G401.6 (cell line): ENCODE results near the gene OTOG.

Experiments
- FAIRE-seq: peaks from 2 replicates; lab custom pipeline; 2012; peaks lifted over from hg19 to GRCh38; lab: Jason Lieb, UNC

The OTOG gene

DNA sequence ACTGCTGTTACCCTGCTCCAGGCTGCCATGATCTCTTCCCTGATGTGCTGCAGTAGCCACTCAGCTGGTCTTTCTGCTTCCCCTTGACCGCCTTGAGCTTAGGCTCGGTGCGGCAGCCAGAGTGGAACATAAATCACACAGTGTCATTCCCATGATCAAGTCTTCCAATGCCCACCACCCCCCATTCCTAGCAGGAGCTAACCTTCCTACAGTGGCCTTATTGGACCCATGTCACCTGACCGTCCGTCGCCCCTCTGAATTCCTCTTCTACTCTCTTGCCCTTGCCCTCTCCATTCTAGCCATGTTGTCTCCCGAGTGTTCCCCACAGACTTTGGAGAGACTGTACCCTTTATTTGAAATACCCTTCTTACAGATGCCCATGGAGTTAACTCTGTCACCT, 43.4 kb downstream of the OTOG start:
- FAIRE-seq, result no peak

DNA sequence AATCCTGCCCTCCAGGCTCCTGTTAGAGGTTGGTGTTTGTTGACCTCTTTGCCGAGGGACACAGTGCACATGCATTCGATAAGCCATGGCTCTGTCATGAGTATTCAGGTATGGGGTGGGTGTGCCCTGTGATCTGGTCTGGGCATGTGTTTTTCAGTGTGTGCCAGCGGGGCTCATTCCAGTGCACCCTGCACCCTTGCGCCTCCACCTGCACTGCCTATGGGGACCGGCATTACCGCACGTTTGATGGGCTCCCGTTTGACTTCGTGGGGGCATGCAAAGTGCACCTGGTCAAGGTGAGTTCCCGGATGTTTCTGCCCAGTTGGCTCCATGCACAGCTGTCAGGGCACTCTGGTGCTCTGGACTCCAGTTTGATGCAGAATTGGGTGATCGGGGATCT, 44.2 kb downstream of the OTOG start:
- FAIRE-seq, result no peak

DNA sequence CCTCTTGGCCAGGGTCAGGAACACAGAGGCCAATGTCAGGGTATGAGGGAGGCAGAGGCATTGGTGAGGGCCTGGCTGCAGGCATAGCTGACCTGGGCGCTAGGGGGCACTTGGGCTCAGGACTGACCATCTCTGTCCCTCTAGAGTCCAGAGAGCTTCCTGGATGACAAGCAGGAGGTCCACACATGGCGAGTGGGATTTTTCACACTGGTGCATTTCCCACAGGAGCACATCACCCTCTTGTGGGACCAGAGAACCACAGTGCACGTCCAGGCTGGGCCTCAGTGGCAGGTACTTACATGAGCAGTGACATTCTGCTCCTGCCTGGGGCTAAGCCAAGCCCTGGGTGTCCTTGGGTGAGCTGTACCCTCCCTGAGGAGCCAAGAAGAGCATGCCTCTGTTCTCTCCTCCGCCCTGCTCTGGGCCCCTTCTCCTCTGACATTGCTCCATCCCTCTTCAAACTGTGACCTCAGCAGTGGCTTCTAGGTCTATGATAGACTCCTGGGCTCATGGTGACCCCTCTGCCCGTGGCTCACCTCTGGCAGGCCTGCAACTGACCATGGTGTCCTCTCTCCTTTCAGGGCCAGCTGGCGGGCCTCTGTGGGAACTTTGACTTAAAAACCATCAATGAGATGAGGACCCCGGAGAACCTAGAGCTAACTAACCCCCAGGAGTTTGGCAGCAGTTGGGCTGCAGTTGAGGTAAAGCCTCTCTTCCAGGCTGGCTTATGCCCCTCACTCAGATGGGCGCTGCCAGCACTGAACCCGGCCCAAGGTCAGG, 46.6 kb downstream of the OTOG start:
- FAIRE-seq, result no peak

DNA sequence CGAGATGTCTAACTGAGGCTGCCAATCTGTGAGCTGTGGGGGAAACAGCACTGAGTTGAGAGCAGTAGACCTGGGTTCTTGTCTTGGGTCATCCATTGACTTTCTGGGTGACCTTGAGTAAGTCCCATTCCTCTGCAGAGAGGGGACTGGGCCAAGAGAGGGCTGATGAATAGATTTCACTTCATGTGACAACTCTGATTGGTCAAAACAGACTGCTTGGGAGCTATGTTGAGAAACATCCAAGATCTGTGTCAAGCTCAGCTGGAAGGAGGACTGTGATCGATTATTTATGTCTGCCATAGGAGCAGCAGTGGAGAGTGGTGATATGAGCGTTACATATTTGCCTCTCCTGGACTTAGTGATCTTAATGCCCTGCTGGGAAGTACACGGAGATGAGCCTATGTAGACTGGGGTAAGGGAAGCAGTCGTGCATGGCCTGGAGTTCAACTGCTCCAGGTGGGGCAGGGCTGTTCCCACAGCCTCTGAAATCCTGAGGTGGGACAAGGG, 47.7 kb downstream of the OTOG start:
- FAIRE-seq, result no peak

GRCh38 chr11:17595526-17596309, 48.7 kb downstream of the OTOG start:
- FAIRE-seq, result no peak

DNA sequence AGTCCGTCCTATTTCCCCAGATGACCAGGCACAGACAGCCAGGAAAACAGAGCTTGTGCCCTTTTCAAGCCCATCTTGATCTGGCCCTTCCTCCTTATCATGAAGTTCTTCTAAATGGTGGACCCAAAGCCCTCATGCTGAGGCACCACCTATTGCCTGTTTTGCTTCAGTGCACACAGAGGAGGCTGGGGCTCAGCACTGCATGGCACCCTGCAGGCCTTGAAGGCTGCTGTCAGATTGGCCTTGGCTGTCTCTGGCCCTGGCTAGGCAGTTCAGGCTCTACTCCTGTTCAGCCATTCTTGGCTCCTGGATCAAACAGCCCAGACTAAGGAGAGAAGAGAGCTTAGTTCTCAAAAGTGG, 49.2 kb downstream of the OTOG start:
- no peak for FAIRE-seq

- no peak for FAIRE-seq
Observed at GRCh38 chr11:17596711-17597110, 49.7 kb downstream of the OTOG start.

- no peak for FAIRE-seq
Observed at GRCh38 chr11:17597770-17598169, 50.7 kb downstream of the OTOG start.

DNA sequence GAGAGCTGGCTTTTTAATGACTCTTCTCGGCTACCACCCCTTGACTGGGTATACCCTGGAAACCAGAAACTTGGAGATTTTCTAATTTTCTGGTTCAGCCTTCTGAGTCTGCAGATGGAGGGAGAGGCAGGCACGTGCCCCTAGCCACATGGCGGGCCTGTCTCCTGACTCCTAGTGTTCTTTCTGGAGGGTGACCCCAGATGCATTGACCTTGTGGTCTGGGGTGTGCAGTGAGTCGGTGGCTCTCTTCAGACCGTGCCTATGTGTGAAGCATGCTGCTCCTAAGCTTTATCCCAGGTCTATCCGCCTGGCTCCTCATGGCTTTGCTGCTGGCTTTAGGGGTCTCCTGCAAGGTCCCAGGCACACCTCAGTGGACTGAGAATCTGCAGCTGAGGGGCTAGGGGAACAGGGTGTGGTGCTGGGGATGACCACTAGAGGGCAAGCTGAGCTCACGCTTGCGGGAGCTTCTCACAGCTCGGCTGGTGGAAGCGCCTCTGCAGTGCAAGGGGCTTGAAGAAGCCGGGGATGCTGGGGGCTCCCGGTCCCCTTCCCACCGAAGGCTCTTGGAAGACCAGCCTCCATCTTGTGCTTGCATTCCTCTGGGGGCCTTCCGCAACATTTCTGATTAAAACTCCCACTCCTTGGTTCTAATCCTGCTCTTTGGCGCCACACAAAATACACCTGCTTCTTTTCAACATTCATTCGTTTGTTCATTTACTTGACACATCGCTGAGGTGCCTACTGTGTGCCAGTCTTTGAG, 51.8 kb downstream of the OTOG start:
- FAIRE-seq, result no peak

DNA sequence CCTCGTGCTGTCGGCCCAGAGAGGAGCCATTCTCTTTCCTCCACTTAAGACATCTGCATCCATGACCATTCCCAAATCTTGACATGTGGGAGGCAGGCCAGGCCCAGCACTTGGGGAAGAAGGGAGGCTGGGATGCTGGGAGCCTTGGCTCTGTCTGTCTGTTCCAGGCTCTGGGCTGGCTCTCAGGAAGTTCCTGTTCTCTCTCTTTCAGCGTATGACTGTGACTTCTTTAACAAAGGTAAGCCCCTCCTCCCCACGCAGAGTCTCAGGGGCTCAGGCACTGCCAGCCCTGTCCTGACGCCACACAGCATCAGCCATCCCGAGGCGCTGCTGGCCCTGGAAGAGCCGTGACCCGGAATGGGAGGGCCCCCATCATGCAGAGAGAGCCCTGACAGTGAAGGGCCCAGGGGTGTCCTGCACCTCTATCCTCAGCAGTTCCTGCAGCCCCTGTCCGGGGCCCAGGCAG, 52.4 kb downstream of the OTOG start:
- FAIRE-seq, result no peak

DNA sequence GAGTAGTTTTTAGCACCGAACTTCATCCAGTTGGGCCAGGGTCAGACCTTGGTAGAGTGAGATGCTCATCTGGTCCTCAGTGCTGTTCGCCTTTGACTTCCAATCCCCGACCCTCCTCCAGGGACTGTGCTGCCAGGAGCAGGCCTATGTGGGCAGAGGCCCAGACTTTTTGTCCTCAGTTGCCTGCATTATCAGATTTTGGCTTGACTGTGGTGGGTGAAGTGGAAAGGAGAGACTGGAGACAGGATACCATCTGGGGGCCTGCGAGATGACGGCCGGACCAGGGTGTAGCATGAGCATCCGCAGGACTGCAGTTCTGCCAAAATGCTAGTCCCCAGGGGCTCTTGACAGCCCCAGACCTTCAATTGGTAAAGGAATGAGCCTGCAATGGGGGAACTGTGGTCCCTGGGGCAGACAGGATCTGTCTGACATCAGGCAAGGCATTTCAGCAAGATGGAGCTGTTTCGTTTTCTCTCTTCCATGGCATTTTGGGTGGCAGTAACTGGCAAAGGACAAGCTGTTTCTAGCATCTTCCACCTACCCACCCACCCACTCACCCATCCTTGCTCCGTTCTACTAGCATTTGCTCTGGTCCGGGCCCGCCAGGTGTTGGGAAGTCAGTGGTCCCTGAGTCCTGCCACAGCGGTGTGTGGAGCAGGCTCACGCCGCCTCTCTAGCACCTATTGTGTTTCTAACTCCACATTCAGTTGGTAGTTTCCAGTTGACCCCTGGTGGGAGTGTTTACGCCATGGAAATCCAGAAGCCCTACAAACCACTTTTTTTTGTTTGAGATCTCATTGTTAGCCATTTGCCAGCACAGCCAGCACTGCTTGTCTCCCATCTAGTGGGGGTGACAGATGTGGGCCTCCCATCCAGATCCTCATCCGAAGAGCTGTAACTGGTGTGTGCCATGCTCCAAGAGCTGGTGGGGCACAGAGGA, 53.5 kb downstream of the OTOG start:
- no peak for FAIRE-seq

- no peak for FAIRE-seq
Observed at GRCh38 chr11:17601256-17601671, 54.2 kb downstream of the OTOG start.

DNA sequence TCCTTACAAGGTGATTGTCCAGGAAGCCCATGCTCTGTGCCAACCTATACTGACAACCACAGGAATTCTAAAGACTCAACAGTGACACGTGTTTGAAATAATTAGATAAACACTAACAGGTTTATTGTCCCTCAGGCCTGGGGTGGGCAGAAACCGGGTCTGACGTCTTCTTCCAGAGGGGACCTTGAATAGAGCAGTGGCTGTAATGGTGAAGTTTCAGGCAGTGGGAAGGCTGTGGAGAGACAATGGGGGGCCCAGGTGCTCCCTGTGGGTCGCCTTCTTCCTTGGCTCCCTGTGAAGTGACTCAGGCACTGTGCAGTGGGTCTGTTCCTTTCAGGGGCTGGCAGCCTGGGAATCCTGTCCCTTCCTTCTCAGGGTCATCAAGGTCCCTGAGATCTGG, 54.6 kb downstream of the OTOG start:
- FAIRE-seq, result no peak

DNA sequence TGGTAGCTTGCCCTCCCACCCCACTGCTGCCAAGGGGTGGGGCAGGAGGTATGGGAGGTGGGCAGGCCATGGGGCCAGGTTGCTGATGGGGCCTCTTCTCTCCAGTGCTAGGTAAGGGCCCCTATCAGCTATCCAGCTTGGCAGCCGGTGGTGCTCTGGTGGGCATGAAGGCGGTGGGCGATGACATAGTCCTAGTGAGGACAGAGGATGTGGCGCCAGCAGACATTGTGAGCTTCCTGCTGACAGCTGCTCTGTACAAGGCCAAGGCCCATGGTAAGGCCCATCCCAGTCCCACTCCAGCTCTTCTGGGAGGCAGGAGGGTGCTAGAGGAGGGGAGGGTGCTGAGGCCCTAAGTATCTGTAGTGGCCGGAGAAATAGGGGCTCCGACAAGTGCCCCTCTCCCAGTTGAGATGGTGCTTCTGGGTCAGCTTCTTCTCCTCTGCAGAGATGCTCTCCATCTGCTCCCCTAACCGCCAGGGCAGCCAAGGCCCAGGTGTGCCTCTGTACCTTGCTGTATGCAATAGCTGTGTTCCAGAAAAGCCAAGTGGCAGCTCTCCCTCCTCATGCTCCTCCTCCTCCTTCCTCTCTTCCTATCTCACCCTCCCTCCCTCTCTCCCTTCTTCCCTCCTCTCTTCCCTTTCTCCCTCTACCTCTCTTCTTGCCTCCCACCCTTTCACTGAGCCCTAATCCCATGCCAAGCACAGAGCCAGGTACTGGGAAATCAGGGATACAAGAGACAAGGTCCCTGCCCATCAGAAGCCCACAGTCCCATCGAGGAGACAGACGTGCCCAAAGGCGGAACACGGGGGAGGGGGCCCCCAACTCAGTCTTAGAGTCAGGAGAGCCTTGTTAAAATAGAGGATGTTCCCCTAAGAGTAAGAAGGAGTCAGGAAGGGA, 55.3 kb downstream of the OTOG start:
- no peak for FAIRE-seq

- FAIRE-seq, result no peak
Observed at GRCh38 chr11:17603056-17603825, 56.2 kb downstream of the OTOG start.

DNA sequence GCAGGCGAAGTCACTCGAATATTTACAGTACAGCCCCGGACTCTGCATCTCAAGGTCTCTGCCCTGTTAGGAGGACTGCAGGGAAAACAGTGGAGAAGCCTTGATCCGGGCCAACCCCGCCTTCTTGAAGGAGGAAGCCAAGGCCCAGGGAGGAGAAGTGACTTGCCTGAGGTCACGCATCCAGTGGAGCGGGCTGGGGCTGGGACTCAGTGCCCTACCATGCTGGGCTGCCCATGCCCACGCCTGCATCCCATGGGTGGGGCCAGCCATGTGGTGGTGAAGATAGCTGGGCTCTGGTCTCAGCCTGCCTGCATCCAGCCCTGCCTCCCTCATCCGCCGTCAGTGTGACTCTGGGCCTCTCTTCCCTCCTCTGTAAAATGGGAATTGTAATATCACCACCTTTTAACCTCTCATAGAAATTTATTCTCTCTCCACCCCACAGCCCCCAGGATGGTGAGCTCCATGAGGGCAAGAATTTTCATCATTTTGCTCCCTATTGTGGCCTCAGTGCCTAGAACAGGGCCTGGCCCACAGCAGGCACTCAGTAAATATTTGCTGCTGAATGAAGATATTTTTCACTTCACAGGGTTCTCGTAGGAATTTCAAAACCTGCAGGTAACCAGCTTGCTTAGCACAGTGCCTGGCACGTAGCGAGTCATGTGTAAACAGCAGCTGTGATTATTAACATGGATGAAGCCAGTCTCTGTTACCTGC, 57.3 kb downstream of the OTOG start:
- no peak for FAIRE-seq

- no peak for FAIRE-seq
Observed at GRCh38 chr11:17604915-17605233, 57.8 kb downstream of the OTOG start.

DNA sequence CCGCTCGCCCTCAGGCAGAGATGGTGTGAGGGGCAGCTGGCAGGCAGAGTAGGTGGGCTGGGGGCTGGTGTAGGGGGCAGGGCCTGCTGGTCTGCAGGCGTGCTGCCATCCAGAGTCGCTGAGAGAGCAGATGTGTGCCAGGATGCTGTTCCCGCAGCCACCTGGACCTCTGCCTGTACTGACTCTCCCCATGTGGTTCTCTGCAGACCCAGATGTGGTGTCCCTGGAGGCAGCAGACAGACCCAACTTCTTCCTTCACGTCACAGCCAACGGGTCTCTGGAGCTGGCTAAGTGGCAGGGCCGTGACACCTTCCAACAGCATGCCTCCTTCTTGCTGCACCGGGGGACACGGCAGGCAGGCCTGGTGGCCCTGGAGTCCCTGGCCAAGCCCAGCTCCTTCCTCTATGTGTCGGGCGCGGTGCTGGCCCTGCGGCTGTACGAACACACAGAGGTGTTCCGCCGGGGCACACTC, 58.6 kb downstream of the OTOG start:
- no peak for FAIRE-seq
